ENCODE measurements around the gene CDK11A.
"Not testable (repeated sequence)": the region's sequence is repeated elsewhere in the genome, so short reads cannot be mapped to it uniquely, and the experiment has no call there.

The CDK11A gene

DNA sequence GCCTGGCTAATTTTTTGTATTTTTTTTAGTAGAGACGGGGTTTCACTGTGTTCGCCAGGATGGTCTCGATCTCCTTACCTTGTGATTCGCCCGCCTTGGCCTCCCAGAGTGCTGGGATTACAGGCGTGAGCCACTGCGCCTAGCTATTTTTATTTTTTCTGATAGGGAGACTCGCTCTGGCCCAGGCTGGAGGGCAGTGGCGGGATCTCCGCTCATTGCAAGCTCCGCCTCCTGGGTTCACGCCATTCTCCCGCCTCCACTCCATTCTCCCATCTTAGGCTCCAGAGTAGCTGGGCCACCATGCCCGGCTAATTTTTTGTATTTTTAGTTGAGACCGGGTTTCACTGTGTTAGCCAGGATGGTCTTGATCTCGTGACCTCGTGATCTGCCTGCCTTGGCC is 1.9 kb upstream of the CDK11A start:
- DNase-seq = not testable (repeated sequence)

DNA sequence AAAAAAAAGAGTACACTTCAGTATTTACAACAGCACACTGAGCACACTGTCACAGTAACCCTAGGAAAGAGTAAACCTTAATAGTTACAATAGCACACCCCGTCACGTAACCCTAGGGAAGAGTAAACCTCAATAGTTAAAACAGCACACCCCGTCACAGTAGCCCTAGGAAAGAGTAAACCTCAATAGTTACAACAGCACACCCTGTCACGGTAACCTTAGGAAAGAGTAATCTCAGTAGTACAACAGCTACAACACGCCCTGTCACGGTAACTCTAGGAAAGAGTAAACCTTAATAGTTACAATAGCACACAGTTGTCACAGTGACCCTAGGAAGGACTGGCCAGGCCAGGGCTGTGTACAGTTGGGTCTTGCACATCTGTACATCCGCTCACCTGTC is 3.0 kb downstream of the CDK11A start:
- no peak for DNase-seq

DNA sequence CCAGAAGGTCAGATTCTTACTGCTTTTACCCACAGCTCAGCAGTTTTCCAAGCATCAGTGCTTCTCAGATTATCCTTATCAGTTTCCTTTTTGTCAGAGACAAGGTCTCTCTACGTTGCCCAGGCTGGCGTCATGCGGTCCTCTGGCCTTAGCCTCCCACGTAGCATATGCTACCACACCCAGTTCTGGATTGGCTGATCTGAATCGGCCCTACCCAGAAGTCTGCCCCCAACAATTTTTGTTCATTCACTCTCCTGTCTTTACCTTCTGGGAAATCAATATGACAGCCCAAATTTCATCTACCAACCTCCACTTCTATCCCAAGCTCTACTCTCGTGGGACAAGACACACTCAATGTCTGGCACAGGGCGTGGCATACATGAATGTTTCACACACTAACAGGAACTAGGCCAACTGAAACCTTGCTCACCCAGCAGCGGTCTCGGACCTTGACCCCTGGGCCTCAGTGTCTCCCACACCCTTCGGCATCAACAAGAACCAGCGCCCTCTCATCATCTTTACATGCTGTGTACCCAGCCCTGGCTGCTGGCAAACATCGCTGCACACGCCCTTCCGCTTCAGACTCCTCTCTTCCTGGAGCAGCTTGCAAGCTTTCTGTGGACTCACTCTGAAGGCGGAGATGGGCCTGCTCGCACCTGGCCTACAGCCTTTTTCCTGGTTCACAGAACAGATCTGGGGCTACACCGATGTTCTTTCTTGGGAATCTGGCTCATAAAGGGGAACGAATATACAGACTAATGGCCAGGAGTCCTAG is 8.9 kb downstream of the CDK11A start:
- DNase-seq = not testable (repeated sequence)

DNA sequence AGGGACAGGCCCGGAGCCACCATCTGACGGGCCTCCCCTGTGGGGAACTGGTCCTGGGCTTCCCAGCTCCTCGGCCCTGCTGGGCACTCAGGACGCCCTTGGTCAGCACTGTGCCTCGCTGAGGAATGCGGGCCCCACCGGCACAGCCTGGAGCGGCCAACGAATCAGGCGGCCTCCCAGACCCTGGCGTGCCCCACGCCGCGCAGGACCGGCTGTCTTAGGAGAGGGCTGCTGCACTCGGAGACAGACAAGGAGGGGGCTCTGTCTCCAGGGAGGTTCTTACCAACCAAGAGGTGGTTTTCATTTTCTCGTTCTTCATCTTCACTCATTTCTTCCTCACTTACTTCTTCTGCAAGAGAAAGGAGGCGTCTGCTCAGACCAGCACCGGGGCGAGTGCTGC is 16.3 kb downstream of the CDK11A start:
- not testable (repeated sequence) for DNase-seq

DNA sequence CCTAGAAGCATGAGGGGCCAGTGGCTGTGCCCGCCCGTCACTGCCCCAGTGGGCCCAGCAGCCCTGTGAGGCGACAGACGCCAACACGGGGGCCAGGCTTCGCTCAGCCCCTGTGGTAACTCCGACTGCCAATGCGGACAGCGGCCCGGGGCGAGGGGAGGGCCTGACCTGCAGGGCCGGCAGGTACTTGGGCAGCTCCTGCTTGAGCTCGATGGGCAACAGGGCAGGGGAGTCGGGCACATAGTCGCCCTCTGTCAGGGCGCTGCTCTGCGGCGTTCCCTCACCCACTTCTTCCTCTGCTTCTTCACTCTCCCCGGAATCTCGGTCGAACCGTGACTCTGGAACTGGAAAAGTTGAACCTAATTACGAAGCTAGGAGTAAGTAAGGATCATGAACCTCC is 16.9 kb downstream of the CDK11A start:
- not testable (repeated sequence) for DNase-seq

DNA sequence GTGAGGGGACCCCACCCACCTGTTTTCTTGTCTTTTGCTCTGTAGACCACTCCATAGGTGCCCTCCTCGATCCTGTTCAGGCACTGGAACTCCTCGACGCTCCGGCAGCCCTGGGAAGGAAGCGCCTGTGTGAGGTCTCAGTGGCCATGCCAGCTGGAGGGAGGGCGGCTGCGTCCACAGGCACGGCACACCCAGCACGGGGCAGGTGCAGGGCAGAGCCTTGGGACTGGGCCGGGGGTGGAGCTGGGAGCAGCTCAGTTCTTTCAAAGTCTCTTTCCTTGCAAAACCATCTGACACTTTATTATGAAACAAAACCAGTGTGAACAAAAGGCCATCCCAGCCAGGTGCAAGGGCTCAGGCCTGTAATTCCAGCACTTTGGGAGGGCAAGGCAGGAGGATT is 18.5 kb downstream of the CDK11A start:
- not testable (repeated sequence) for DNase-seq

DNA sequence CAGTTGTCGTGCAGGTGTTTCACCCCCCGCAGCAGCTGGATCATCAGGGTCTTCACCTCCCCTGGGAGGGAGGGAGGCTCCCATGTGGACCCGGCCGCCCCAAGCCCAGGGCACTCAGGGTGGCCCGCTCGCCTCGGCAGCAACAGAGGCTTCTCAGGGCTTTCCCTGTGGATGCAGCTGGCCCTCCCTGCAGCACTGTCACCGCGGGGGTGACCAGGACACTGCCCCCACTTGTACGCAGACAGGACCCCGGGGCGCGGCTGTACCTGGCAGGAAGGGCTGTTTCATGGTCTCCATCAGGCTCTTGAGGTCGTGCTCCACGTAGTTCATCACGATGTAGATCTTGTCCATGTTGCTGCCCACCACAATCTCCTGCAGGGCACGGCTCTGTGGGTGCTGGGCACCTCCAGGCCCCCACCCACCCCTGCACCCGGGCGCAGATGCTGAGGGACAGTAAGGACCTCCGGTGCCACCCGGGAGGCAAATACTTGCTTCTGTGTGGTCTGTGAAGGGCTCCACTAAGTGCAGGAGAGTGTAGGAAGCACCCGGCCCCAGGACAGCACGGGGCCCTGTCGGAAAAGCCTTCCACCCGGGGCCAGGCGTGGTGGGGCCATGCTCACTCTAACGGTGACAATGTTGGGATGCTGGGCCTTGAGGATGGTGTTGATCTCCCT is 19.7 kb downstream of the CDK11A start:
- not testable (repeated sequence) for DNase-seq

DNA sequence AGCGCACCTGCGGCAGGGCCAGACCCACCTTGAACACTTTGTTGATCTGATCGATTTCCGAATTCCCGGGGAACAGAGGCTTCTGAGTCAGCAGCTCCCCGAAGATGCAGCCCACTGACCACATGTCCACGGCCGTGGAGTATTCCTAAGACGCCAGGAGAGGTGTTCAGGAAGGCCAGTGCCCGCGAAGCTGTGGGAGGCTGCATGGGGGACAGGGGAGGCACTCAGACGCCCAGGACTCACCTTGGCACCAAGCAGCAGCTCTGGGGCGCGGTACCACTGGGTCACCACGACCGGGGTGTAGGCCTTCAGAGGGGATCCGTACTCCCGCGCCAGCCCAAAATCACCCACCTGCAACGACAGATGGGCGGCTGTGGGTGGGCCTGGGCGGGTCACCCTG is 20.4 kb downstream of the CDK11A start:
- no peak for DNase-seq

DNA sequence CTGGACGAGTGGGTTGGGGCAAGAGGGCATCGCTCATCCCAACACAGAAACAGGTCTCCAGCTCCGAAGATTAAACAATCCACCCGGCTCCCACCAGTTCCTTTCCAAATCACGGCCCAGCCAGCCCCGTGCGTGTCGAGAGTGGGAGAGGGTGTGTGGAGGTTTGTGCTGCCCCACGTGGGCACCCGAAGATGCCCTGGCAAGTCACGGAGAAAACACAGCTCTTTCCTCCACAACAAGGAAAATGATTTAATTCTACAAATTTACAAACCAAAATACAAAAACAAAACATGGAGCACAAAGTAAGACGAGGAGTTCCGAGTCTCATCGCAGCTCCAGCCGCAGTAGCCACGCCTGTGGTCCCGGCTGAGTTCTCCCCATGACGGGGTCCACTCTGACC is 21.7 kb downstream of the CDK11A start:
- not testable (repeated sequence) for DNase-seq

DNA sequence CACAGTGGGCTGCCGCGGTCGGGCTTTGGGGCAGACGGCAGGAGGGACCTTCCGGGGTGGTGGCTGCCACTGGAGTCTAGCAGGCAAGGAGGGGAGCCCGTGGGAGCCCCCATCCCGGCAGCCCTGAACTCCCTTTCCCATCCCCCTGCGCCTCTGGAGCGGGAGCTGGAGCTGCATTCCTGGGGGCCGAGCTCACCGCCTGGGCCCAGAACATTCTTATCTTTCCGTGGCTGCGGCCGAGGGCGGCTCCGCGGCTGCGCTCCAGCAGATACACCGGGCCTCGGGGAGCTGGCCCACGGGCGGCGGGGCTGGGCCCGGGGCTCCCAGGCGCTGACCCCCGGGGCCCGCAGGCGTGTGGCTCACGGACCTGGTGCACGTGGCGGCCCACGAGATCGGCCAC is 23.6 kb downstream of the CDK11A start:
- not testable (repeated sequence) for DNase-seq

DNA sequence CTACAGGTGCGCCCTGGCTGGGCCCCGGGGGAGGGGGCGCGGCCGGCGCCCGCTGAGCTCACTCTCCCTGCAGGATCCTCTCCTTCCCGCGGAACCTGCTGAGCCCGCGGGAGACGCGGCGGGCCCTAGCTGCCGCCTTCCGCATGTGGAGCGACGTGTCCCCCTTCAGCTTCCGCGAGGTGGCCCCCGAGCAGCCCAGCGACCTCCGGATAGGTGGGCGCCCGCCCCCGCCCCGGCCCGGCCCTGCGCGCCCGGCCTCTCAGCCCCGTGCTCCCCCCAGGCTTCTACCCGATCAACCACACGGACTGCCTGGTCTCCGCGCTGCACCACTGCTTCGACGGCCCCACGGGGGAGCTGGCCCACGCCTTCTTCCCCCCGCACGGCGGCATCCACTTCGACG is 24.1 kb downstream of the CDK11A start:
- DNase-seq = not testable (repeated sequence)

DNA sequence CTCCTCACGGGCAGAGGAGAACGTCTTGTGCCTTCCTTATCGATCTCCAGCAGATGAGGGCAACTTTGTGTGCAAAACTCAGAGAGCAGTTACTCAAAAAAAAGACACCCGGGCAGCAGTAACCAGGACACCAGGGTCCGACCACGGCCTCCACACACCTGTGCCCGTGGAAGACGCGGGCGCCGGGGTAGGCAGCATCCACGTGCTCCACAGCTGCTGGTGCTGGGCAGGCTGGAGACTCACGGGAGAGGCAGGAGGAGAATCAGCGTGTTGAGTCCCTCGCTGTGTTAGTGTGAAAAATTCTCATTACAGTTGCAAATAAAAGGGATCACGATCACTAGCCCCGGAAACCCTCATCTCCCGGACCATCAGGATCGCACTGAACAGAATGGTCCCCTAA is 25.1 kb downstream of the CDK11A start:
- not testable (repeated sequence) for DNase-seq

DNA sequence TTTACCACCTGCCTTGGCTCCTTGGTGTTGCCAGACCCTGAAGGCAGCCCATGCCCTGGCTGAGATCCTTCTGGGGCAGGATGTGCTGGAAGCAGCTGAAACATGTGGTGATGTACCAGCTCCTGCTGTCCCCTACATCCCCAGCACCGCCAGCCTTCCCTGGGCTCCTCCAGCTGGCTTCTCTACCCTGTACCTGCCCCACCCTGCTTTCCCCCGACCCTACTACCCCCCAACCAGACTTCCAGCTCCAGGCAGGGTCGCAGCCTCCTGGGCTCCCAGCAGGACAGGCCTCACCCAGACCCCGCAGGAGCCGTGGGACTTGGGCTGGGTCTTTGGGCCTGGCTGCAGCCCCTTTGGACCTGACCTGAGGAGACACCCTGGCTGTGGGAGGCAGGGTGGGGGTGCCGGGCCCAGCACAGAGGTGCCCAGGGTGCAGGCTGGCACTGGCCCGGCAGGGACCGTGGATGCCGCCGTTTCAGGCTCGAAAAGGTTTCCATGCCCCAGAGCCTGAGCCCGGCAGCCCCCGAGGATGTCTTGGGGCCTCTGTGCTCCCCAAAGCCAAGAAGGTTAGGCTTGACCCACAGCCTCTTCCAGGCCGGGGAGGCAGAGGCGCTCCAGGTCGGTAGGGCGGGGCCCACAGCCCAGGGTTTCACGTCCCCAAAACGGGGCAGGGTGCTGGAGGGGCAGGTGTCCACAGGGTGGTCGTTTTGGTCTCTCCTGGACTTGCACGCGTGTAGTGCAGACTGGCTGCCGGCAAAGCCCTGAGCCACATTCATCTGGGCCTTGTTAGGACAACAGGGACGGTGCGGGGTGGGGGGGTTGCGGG is 26.6 kb downstream of the CDK11A start:
- DNase-seq = not testable (repeated sequence)

DNA sequence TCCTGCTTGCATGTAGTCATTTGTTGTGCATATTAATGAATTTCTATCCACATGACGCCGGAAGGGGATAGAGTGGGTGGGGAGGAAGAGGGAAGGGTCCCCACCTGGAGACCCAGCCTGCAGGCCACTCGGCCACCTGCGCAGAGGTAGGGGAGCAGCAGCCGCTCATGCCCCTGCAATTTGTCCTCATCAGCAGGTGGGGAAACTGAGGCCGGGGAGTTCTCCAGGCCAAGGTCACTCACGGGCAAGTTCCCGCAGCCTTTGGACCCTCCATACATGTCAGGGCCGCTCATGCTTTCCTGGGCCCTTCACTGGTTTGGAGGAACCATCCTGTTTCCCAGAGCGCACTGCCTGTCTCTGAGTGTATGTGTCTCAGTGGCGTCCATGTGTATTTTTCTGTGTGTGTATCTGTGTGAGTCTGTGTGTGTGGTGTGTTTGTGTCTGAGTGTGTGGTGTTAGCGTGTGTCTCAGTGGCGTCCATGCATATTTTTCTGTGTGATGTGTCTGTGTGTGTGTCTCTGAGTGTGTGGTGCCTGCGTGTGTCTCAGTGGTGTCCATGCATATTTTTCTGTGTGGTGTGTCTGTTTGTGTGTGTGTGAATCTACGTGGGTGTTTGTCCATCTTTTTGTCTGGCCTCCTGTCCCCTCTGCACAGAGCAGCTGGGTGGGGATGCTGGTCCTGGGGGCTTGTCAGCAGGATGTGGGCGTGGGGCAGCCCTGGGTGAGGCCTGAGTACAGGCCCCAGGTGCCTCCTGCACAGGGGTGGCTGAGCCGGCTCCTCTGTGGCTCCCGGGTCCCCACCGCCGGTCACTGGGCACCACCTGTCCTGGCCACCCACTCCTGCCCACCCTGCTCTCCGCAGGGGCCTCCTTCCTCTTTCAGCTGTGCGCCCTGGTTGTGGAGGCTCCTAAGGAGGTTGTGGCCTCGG is 27.5 kb downstream of the CDK11A start:
- not testable (repeated sequence) for DNase-seq

DNA sequence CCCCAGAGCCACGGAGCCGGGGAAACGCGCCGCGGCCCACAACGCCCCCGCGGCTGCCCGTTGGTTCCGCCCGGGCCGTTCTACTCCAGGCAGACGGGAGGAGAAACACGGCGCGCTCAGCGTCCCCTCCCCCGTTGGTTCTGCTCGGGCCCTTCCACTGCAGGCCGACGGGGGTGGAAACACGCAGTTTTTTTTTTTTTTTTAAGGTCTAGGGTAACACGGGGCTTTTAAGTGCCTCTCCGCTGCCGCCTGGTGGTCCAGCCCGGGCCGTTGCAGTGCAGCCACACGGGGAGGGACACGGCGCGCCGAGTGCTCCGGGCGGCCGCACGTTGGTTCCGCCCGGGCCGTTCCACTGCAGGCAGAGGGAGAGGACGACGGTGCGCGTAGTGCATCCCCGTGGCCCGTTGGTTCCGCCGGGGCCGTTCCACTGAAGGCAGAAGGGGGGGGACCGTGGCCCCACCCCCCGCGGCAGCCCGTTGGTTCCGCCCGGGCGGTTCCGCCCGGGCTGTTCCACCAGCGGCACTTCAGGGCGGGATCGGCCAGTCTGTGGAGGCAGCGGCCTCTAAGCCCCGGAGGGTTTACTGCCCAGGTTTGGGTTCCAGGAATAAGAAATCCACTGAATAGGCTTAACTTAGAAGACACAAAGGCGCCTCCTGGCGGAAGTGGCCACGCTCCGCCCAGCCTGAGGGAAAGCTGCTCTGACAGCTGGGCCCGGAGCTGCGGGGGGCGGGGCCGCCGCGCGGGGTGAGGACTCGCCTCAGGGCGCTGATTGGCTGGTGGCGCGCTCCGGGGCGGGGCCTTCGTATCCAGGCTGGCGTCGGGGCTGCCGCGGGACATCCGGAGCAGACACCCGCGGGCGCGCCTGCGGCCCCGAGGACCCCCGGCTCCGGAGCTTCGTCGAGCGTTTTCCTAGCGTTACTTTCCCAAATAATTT is 31.2 kb downstream of the CDK11A start, which contains the start of gene SLC35E2B:
Gene SLC35E2B, minus strand, starts transcription at position 82 of the 934 bp plus-strand sequence. CDS start 16,096 bp downstream, outside the sequence.
- DNase-seq = peak; percentile 16 to 95 (median 82)

DNA sequence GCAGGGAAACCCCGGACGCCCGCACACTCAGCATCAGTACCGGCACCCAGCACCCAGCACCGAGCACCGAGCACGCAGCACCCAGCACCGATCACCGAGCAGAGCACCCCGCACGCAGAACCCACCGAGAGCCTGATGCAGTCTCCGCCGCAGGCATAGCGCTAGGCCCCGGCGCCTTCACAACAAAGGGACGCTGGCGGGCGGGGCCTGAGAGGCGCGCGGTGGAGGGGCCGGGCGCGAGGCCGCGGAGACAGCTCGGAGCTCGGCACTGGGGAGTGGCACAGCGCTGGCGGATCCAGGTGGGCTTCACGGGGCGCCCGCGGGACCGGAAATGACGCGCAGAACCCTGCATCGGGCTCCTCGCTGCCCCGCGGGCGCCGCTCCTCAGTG is 31.8 kb downstream of the CDK11A start:
- peak in 25 of 56 donors; percentile 31 to 88 (median 74) for DNase-seq

DNA sequence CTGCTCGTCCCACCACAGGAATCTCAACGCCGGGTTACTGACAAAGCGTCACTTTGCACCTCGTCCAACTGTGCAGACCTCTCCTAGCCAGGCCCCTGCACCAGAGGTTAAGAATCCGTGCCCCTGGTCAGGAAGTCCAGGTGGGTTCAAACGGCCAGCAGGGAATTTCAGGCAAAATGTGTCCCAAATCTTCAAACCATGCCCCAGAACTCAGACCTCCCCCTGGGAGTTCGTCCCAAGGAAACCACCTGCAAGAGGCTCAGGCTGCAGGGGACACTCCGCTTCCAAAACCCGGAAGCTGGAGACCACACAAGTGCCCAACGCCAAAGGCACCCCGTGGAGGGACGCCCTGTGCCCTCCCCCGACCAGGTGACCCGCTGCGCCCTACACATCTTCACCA is 32.7 kb downstream of the CDK11A start:
- DNase-seq = not testable (repeated sequence)

DNA sequence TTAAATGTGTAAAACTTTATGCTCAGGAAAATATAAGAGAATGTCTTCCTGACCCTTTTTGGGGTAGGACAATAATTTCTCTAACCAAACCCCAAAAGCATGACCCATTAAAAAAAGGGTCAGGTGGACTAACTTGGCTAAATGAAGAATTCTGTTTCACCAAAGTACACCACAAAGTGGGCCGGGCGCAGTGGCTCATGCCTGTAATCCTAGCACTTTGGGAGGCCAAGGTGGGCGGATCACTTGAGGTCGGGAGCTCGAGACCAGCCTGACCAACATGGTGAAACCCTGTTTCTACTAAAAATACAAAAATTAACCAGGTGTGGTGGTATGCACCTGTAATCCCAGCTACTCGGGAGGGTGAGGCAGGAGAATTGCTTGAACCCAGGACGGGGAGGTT is 34.6 kb downstream of the CDK11A start:
- not testable (repeated sequence) for DNase-seq

DNA sequence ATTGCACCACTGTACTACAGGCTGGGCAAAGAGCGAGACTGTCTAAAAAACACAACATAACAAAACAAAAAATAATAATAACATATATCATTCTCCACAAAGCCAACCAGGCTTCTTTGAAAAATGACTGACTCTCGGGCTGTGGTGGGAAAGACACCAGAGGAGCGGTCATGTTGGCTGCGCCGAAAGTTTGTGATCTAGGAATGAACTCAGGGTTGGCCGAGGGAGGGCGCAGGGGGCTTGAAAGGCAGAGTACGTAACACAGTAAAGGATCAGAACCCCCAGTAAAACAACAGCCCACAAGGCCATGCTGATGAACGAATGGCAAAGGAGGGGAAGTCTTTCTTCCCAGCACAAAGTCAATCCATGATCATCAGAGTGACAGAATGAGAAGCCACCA is 36.3 kb downstream of the CDK11A start:
- no peak for DNase-seq

All from amygdala (tissue), 56 donors.